Breast epithelium (tissue), 3 donors: ENCODE data around the gene PRKG1.

Experiments
- POLR2A ChIP-seq: fragments of 450-650 bp; IDR thresholded peaks from one replicate; pipeline ENCODE4 v1.6.1; 2016; ENCODE audit warnings: antibody characterized with exemption, mild to moderate bottlenecking, moderate library complexity
- POLR2AphosphoS5 ChIP-seq, 3 donors: sonication (generic); formaldehyde crosslinking; IDR thresholded peaks; one replicate each; pipeline ENCODE4 v1.6.1; 2017; ENCODE audit warnings: antibody characterized with exemption in 3 of 3
- TF ChIP-seq, protein P1 (sequence below), 3 donors: fragments of 450-650 bp; IDR thresholded peaks; one replicate each; pipeline ENCODE4 v1.5.1; 2016 to 2017; ENCODE audit warnings: antibody characterized with exemption in 3 of 3, mild to moderate bottlenecking in 3 of 3, moderate library complexity in 3 of 3

DNA sequence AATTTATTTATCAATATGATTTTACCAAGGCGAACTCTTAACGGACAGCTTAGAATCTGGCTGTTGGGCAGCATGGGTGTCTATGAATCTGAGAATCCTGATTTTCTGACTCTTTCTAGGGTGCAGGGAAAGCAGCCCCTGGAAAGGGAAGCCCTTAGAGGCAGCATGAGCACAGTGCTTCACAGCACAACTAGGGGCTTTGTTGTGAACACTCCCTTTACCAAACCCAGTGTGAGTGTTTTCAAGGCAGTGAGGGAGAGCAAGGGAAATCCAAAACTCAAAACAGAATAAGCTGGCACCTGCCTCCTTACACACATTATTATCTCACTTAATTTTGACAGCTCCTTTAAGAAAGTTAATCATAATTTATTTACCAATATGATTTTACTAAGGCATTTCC is 741.4 kb downstream of the PRKG1 start:
- TF ChIP-seq POLR2AphosphoS5 (IDR thresholded peaks at IDR 0.05) = no peak
- no peak for TF ChIP-seq POLR2A
- TF ChIP-seq, protein P1, sequence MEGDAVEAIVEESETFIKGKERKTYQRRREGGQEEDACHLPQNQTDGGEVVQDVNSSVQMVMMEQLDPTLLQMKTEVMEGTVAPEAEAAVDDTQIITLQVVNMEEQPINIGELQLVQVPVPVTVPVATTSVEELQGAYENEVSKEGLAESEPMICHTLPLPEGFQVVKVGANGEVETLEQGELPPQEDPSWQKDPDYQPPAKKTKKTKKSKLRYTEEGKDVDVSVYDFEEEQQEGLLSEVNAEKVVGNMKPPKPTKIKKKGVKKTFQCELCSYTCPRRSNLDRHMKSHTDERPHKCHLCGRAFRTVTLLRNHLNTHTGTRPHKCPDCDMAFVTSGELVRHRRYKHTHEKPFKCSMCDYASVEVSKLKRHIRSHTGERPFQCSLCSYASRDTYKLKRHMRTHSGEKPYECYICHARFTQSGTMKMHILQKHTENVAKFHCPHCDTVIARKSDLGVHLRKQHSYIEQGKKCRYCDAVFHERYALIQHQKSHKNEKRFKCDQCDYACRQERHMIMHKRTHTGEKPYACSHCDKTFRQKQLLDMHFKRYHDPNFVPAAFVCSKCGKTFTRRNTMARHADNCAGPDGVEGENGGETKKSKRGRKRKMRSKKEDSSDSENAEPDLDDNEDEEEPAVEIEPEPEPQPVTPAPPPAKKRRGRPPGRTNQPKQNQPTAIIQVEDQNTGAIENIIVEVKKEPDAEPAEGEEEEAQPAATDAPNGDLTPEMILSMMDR (IDR thresholded peaks at IDR 0.05) = no peak
